Suppressor macrophage treated with lipopolysaccharide for 4 hours (primary cell): ENCODE measurements around the gene CFAP58.

Source experiments
- DNase-seq: peaks from one replicate; pipeline ENCODE4 v3.0.0-alpha.2; 2020

The CFAP58 gene

DNA sequence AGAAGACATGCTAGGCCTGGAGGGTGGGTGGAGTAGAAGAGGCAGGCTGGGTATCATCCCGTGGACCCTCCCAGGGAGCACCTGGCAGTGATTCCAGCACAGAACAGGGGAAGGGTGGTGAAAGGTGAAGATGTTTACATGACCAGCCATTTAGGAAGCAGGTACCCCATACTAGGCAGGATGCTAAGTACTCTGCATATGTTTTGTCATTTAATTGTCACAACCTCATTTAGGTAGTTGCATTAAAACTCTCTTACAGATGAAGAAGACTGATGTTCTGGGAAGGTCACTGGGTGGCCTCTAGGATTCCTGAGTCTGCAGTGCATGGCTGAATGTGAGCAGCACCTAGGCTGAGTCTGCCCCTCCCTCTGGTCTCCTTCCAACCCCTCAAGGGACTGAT is 30.5 kb upstream of the CFAP58 start:
- no peak for DNase-seq

DNA sequence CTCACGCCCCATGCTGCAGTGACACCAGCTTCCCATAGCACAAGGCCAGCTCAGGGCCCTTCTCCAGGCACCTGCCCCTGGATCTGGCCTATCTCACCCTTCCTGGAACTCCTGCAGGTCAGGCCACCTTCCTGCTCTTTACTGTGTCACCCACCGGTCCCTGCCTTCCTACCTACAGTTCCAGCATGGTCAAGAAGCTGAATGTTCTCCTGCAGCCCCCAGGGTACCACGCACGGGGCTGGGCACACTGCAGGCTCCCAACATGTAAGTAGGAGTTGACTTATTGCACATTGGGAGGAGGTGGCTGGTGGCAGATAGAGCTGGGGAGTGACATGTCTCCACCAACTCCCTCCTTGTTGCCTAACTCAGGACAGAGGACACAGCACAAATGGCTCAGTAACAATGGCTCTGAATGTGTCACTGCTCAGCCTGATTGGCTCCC is 29.9 kb upstream of the CFAP58 start:
- peak; percentile 45 for DNase-seq

DNA sequence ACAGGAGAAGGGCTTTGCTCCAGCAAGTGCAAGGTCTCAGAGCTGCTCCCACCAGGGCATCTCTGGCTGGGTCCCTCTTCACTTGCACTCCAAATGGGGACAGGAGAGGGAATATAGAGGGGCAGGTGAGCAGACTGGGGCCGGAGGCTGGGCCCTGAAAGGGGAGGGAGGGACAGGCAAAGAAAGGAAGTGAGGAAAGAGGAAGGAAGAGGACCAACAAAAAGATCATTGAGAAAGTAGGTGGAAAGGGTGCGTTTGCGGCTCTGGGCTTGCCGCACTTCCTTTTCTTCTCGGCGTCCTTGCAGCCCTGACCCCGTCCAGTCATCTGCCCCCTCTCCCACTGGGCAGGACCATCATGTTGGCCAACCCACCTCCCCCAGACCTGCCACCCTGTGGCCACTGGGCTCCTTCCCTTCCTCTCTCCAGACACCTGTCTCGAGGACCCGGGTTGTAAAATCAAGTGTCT is 29.4 kb upstream of the CFAP58 start:
- DNase-seq, result peak; percentile 85

DNA sequence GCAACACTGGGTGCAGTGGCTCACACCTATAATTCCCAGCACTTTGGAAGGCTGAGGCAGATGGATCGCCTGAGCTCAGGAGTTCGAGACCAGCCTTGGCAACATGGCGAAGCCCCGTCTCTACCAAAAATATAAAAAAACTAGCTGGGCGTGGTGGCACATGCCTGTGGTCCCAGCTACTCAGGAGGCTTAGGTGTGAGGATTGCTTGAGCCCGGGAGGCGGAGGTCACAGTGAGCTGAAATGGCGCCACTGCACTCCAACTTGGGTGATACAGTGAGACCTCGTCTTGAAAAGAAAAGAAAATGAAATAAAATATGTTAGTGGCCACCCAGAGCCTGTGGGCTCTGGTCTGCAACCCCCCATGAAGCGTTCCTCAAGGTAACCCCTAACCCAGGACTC is 28.7 kb upstream of the CFAP58 start:
- DNase-seq, result no peak

DNA sequence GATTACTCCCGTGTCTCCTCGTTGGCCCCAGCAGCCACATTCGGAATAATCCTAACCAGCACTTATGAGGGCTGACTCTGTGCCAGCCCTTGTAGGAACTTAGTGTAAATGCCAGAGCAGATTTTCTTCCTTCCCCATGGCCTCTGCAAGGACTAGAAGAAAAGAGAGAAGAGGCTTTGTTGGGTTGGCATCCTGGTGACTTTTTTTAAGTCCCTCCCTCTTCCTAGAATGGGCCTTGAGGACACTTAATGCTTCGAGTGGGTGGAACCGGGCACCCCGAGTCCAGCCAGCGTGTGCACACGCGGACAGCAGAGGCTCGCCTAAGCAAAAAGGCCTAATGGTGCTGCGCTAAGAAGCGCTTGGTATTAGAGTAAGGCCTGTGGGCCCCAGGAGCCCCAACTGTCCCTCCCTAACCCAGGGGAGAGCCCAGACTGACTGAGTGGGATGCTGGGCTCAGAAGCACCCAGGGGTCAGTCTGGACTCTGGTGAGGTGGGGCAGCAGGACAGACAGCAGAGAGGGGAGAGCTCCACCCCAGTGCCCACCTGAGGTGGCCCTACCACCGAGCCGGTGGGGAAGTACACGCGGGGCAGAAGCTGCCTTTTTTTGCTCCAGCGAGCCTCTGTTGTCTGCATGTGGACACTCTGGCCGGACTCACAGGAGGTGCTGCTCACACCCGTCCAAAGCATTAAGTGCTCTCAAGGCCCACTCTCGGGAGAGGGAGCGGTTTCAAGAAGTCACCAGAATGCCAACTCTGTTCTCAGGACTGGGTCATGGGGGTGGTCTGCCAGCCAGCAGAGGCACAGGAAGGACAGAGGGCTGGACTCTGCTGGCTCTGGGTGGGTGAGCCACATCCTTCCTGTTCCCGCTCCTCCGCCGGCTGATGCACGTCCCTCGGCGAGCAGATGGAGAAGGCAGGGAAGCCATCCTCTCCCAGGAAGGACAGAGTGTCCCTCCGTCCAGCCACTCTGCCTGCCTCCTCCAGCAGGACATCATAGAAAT is 27.9 kb upstream of the CFAP58 start:
- peak; percentile 45 for DNase-seq

DNA sequence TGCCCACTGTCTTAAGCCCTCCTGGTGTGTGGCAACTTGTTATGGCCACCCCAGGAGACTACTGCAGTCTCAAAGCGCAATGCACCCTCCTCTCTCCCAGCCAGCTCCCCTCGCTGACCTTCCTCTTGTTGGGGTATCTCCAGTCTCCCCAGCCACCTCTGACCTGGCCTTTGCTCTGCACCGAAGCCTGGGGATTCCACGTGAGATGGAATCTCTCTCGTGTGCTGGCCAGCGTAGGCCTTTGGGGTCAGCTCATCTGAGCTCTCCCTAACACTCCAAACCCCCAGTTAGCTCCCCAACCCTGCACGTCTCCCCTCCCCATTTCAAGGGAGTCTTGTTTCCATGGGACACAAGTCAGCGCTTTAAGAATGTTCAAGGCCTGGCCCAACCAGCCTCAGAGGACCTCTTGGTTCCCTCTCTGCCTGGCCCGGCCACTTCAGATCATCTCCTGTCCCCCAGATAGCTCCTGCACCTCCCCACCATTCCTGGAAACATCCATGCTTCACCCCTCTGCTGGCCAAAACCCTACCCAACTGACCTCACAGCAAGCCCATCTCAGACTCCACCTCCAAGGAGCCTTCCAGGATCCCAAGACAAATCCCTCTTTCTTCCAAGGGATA is 26.5 kb upstream of the CFAP58 start:
- no peak for DNase-seq

DNA sequence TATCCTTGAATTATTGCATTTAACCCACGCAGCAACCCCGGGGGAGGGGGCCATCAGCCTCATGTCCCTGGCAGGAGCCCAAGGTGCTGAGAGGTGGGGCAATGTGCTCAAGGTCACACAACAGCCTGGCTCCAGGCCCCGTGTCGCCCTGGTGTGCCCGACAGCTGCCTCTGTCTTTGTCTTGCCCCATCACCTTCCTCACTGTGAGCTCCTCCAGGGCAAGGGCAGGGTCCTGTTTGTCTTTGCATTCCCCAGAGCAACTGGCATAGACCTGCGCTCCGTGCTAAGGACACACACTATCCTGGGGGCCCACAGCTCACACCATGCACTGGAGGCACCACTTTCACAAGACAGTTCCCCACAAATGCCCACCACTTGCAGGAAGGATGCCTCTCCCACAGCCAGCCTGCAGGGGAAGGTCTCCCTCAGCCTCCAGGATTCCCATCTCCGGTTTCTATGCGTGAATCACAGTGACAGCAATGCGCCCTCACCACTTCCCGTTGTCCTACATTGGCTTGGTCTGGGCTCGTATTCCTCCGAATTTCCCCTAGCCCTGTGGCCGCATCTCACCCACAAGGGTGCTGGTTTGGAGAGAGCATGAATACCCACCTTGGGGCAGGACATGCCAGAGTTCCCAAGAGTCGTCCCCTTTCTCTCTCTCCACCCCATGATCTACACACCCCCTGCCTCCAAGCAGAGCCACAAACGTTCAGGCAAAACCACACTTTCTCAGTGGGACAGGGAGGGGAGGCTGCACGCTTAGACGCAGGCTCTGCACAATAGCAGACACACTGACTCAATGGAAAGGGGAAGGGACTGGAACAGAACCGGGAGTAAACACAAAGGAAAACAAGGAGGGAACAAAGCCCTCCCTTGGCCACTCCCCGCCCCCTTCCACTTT is 25.6 kb upstream of the CFAP58 start:
- peak; percentile 84 for DNase-seq

DNA sequence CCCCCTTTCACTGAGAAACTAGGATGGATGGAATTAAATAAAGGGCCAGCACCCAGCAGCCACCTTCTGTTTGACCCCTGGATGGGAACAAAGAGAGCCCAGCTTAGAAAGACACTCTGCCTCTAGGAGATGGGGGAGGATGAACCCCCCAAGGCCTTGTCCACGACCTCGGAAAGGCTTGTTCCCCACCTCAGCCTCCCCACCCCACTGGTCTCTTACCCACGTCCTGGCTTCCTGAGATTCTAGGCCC is 25.1 kb upstream of the CFAP58 start:
- no peak for DNase-seq

GRCh38 chr10:104328896-104329710 is 24.5 kb upstream of the CFAP58 start:
- peak; percentile 87 for DNase-seq

DNA sequence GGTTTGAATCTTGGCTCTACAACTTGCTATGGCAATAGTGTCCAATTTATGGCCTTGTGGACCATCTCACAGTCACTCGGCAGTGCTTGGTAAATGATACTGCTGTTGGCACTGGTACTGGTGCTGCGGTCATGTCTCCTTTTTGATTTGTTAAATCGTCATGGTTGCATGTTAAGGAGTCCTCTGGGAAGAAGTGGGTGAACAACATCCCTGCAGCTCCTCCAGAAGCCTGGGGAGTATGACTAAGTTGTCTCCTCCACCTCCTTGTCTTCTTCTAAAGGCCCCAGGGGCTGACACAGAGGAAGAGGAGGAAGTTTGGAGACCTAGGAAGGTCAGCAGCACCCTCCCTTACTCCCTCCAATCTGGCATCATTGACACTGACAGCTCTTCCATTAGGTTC is 23.9 kb upstream of the CFAP58 start:
- peak; percentile 56 for DNase-seq

DNA sequence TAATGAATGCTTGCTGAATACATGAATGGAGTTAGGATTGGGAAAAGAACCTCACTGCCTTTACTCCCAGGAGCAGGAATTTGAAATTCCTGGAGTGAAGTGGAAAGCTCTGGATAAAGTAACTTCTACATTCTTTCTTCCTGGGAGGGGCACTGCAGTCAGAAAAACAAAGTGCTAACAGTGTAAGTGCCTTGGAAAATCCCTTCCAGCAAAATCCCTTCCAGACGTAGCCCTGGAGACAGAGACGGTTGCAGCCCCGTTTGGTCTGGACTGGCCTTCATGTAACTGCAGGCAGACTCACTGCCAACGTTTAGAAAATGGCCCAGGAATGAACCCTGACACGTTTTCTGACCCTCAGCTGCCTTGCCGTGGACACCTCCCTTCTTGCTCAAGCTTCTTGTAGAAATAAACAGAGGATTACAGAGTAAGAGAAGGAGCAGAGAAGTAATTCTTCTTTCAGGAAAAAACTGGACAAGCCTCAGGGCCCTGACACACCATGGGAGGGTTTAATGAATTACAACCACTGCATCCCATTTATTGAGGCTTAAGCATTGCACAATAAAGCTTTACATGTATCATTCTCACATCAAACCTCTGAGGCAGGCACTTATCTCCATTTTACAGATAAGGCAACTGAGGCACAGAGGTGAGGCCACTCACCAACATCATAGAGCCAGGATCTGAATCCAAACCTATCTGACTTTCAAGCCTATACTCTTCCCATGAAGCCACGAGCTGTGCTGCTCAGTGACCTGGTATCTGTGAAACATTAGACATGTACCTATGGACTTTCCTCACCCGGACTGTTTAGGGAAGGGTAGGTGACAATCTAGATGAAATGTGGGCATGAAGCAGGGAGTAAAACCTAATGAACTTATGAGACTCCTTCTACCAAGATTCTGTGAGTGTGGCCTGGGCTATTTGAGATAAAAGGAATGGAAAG is 23.2 kb upstream of the CFAP58 start:
- DNase-seq, result peak; percentile 29

DNA sequence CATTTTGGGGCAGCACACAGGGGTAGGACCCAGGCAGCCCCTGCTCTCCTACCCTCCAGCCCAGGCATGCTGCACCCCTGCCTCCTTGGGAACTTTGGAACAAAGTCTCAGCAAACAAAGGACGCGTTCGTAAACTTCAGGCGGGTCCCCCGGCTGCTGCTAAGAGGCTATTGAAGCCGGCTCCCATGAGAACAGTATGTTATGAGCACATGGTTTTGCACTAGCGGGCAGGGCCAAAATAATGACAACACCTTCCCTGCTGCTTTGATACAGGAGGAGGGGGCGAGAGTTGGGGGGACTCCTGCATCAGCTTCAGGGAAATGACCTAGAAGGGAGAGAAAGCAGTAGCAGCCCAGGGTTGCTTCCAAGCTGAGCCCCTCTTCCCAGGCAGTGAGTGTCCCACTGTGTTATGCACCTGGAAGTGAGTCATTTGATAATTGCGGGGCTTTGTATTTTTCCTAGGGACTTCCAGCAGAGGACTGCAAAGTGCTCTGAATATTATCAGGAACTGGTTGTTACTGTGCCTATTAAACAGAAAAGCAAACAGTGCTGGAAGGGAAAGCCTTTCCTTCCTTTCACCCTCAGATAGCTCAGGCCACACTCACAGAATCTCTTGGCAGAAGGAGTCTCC is 22.3 kb upstream of the CFAP58 start:
- DNase-seq, result no peak

- no peak for DNase-seq
Measured at GRCh38 chr10:104332243-104333031, 21.2 kb upstream of the CFAP58 start.

- no peak for DNase-seq
Measured at GRCh38 chr10:104333032-104333727, 20.5 kb upstream of the CFAP58 start.

GRCh38 chr10:104333728-104334373 is 19.8 kb upstream of the CFAP58 start:
- DNase-seq, result no peak

- DNase-seq, result no peak
Measured at GRCh38 chr10:104334561-104334960, 19.1 kb upstream of the CFAP58 start.

GRCh38 chr10:104334965-104335650 is 18.5 kb upstream of the CFAP58 start:
- DNase-seq, result no peak
